Fibroblast of skin of abdomen (primary cell): Measurements from ENCODE around the gene TSLP. TPM values are rescaled to one million over a fixed set of nuclear protein-coding genes. Genes with fewer than 3 reads are reported as not detected.

Source experiments
- DNase-seq: peaks from one replicate; pipeline ENCODE4 v3.0.0-alpha.2; 2013
- polyA plus RNA-seq, 2 experiments: library from polyadenylated mRNA; unstranded; fragments of 120-200 nt; gene quantifications; one replicate each; pipeline ENCODE4 v1.2.1, GENCODE V29; 2013; ENCODE audit not compliant: insufficient read length in 2 of 2

The TSLP gene
- 1.1 TPM for polyA plus RNA-seq (2013, experiment 1 of 2; ENCODE audit: insufficient read length)
- polyA plus RNA-seq (2013, experiment 2 of 2; ENCODE audit: insufficient read length) = 0.96 TPM

DNA sequence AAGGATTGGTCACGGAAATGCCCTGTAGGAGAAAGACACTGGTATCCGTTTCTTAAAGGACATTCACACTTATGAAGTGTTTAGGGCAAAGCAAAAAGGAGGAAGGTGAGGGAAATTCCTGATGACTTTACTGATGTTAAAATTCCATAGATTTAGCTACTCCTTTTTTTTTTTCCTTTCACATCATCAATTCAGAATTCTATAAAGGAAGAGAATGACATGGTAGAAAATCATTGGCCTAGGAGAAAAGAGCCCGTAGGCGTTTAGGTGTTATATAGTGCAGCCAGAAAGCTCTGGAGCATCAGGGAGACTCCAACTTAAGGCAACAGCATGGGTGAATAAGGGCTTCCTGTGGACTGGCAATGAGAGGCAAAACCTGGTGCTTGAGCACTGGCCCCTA is at the start of gene TSLP:
Gene TSLP (plus strand): TSS at position 301 of the 400 bp plus-strand sequence. CDS start 178 bp downstream, outside the sequence.
- DNase-seq = no peak

GRCh38 chr5:111022301-111022700 is 49.2 kb upstream of the TSLP start:
- DNase-seq = no peak

DNA sequence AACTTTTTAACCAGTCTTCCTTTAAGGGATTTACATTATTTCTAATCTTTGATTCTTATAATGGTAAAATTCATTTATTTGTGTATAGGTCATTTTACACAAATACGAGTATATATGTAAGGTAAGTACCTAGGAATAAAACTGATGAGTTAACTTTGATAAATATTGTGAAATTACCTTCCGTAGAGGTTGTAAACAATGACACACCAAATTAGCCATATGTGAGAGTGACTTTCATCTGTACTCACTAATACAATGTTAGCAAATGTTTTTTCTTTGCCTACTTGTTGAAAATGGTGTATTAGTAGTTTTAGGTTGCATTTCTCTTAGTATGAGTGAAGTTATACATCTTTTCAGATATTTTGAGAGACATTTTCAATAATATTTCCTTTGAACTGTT is 42.6 kb upstream of the TSLP start:
- DNase-seq = no peak

- DNase-seq = peak; percentile 36
Observed at GRCh38 chr5:111043712-111044506, 27.6 kb upstream of the TSLP start.

GRCh38 chr5:111058064-111058463 is 13.4 kb upstream of the TSLP start:
- DNase-seq = no peak

GRCh38 chr5:111060169-111060568 is 11.3 kb upstream of the TSLP start:
- DNase-seq = no peak

- DNase-seq = no peak
Observed at GRCh38 chr5:111061618-111062017, 9.9 kb upstream of the TSLP start.

GRCh38 chr5:111063709-111064322 is 7.7 kb upstream of the TSLP start:
- DNase-seq = no peak

DNA sequence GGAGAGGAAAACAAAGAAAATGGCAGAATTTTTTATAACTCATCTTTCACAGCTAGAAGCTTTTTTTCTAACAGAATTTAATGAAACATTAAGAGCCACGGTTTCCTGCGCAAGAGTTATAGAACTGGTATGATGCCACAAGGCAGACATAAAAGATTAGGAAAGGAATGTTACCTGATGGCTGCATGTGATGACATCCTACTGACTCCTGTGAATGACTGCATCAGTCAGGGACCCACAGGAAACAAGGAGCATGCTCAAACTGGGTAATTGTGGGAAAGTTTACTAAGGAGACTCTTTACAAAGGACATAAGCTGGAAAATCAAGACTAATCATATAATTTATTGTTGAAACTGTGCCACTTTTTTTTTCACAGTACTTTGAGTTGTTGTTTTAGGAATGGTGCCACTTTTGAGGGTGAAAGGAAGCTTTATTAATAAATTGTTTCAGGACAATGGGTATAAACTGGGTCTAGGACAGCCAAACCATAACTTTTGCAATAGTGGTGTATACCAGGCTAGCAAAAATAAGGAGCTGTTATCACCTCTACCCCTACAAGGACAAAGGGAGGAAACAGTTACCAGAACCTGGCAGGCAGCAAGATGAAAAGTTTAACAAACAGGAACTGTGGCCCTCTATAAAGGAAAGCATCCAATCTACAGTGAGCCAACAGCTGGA is 5.1 kb upstream of the TSLP start:
- DNase-seq = no peak

DNA sequence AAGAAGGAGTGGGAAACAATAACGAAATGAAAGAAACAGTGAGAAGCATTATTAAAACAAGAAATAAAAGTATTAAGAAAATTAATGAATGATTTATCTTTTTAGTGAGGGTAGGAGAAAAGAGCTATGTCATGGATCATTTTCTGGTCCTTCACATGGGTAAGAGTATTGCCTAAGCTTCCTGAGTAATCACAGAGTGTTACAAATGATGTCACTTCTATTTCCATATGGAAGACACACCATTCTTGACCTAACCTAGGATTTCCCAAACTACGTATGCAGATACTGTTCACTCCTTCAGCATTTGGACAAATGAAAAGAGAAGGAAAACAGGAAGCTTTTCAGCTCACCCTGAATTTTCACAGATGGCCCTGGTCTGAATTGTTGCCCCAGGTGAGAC is 3.3 kb upstream of the TSLP start:
- no peak for DNase-seq

DNA sequence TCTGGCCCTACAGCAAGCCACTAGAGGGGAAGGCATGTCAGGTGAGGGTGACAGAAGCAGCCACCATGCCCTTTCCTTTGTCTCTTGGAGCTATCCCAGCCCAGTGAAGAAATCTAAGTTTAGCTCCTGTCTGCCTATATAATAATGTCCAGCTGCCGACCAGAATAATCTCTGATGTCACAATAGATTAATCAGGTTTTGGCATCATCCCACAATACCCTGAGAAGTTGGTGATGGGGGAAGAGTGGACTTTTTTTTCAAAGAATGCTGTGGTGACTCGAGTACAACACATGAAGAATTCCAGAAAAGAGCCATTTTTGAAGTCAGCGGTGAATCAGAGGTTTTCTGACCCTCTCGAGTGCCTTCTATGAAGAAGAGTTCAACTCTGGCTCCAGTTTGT is 1.7 kb upstream of the TSLP start:
- peak; percentile 84 for DNase-seq

GRCh38 chr5:111070272-111071134 is 1.0 kb upstream of the TSLP start:
- DNase-seq = peak; percentile 17

- peak; percentile 13 for DNase-seq
Observed at GRCh38 chr5:111072949-111073682, 1.6 kb downstream of the TSLP start.

GRCh38 chr5:111074244-111074643 is 2.7 kb downstream of the TSLP start:
- DNase-seq = no peak

GRCh38 chr5:111075520-111075919 is 4.0 kb downstream of the TSLP start:
- peak; percentile 96 for DNase-seq

DNA sequence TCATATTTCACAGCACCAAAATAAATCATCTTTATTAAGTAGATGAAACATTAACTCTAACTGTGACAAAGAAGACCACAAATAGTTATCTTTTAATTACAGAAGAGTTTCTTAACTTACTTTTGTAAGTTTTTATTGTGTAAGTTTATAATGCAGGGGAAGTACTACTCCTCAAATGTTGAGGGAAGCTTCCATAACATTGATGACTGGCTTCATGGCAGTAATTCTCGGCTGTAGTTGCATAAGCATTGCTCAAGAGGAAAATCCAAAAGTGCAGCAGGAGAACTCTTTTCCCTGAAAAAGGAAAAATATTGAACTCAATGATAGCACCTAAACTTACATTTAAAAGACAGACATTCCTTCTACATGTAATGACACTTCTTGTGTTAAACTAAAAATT is 4.6 kb downstream of the TSLP start:
- no peak for DNase-seq

- no peak for DNase-seq
Observed at GRCh38 chr5:111077678-111078077, 6.2 kb downstream of the TSLP start.

DNA sequence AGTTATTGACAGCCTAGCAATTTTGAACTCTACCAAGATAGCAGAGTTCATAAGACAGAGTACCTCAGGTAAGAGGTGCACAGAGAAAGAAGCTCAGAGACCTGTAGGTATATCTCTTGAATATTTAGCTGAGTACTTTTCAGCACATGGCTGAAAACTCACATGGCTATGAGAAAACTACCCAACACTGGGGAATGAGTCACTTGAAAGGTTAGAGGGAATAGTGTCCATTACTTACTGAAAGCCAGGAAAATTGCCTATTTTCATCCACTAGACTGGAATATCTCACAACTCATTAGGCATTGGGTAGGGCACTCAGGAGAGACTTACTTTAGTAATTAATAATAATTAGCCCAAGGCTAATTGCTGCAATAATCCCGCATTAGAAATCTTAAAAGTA is 8.3 kb downstream of the TSLP start:
- no peak for DNase-seq

DNA sequence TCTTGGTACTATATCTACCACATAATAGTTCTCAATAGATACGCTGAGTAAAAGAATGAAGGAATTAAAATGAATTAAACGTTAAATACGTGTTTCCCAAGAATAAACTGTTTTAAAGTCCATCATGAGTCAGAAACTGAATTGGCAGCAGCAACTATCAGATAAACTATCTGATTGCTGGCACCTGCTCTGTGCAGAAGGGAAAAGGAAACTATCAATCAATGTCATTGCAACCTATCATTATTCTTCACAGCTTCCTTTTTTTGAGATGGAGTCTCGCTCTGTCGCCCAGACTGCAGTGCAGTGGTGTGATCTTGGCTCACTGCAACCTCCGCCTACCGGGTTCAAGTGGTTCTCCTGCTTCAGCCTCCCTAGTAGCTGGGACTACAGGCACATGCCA is 11.8 kb downstream of the TSLP start:
- DNase-seq = no peak

GRCh38 chr5:111092062-111092853 is 20.7 kb downstream of the TSLP start, which contains the start of gene WDR36:
Gene WDR36, plus strand, starts transcription at chr5:111092348. Its CDS starts 109 bp downstream, at chr5:111092457.
- DNase-seq = peak; percentile 93

- no peak for DNase-seq
Observed at GRCh38 chr5:111095982-111096381, 24.5 kb downstream of the TSLP start.
